ENCODE measurements around the gene DRGX.

DRGX gene

DNA sequence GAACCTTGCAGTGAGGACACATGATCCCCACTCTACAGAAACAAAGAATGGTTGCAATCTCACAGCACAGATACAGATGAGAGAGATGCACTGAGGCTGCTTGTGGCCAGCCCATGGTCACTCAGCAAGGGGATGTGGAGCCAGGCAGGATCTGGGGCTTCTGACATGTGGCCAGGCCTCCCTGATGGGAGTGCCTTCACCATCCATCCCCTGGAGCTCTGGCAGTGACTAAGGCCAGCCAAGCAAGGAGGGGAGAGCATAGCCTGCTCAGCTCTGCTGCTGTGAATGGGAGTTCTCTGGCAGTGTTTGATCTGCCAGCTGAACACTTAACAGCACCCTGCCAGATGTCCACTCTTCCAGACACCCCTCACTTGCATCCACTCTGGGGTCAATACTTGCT, 77.1 kb downstream of the DRGX start:
- DNase-seq (ENCODE audit: low read depth) = no peak

DNA sequence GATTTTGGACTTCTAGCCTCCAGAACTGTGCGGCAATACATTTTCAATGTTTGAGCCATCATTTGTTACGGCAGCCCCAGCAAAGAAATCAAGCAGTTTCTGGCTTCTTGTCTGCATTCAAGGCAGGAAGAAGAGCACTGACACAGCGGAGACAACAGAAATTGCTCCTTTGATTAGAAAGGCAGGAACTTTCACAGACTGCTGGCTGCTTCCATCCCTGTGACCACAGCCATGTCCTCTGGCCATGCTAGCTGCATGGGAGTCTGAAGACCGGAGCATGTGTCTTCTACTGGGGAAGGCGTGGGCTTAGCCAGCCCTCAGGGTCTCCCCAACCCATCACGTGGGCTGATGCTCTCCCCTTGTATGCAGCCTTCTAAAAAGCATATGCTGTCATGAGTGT, 77.9 kb downstream of the DRGX start:
- no peak for DNase-seq (ENCODE audit: low read depth)

DNA sequence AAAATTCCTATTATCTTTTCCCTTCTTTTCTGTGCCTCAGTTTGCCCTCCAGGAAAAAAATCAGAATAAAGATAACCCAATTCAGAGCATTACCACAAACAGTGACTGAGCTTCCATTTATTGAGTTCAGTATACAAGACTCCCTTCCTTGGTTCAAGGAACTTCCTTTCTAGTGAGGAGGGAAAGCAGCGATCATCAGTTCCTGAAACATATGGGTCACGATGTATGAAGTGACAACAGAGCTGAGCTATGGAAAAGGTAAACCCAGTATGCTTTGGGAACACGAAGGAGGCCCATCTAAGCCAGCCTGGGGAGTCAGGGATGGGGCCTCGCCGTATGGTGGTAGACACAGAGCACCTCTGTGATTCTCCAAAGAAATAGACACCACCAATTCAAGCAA, 81.1 kb downstream of the DRGX start:
- DNase-seq (ENCODE audit: low read depth) = no peak
